Mesenchymal stem cell (in vitro differentiated cells and primary cell): Measurements from ENCODE around the gene CYP27A1.

Experiments used
- DNase-seq: peaks from one replicate; pipeline ENCODE4 v3.0.0-alpha.2; 2013
- H2AFZ ChIP-seq: one replicate; pipeline ENCODE4 v1.6.1; 2013; ENCODE audit warnings: low read depth, mild to moderate bottlenecking, control low read depth, inconsistent platforms, low read length, moderate library complexity
- H2AK5ac ChIP-seq: 2 replicates; pipeline ENCODE4 v1.6.1; 2013; ENCODE audit warnings: low read length, moderate library complexity, mild to moderate bottlenecking, inconsistent platforms; ENCODE audit not compliant: severe bottlenecking
- H2BK120ac ChIP-seq: one replicate; pipeline ENCODE4 v1.6.1; 2013; ENCODE audit warnings: low read depth, mild to moderate bottlenecking, inconsistent platforms, low read length, moderate library complexity
- H2BK12ac ChIP-seq, 2 experiments: one replicate each; pipeline ENCODE4 v1.6.1; 2013; ENCODE audit warnings: inconsistent platforms in 2 of 2, low read length in 2 of 2, mild to moderate bottlenecking in 2 of 2, moderate library complexity in 2 of 2, control low read depth in 1 of 2
- H2BK15ac ChIP-seq: one replicate; pipeline ENCODE4 v1.6.1; 2013; ENCODE audit warnings: mild to moderate bottlenecking, low read depth, inconsistent platforms; ENCODE audit not compliant: poor library complexity, severe bottlenecking
- H2BK5ac ChIP-seq: 2 replicates; pipeline ENCODE4 v1.6.1; 2013; ENCODE audit warnings: low read depth, mild to moderate bottlenecking, low read length, control low read depth, inconsistent platforms; ENCODE audit not compliant: poor library complexity, severe bottlenecking
- H3K14ac ChIP-seq, 2 experiments: one replicate each; pipeline ENCODE4 v1.6.1; 2013; ENCODE audit warnings: inconsistent platforms in 2 of 2, low read length in 2 of 2, control low read depth in 1 of 2, mild to moderate bottlenecking in 1 of 2, moderate library complexity in 1 of 2
- H3K18ac ChIP-seq, 2 experiments: one replicate each; pipeline ENCODE4 v1.6.1; 2013; ENCODE audit warnings: inconsistent platforms in 2 of 2, low read length in 2 of 2, control low read depth in 1 of 2, low read depth in 1 of 2, mild to moderate bottlenecking in 1 of 2
- H3K23ac ChIP-seq, 2 experiments: one replicate each; pipeline ENCODE4 v1.6.1; 2013; ENCODE audit warnings: inconsistent platforms in 2 of 2, low read length in 2 of 2, mild to moderate bottlenecking in 2 of 2, moderate library complexity in 2 of 2, control low read depth in 1 of 2
- H3K27ac ChIP-seq: 2 replicates; pipeline ENCODE4 v1.5.1; 2013; ENCODE audit warnings: mild to moderate bottlenecking, moderate library complexity, low read length, control low read depth, inconsistent platforms; ENCODE audit not compliant: poor library complexity, severe bottlenecking
- H3K27me3 ChIP-seq, 2 experiments: 2 replicates each; pipeline versions ENCODE4 v1.6.1 to v1.7.0; 2013; ENCODE audit warnings: low read length in 2 of 2, mild to moderate bottlenecking in 2 of 2, moderate library complexity in 2 of 2, control low read depth in 1 of 2, inconsistent platforms in 1 of 2; ENCODE audit not compliant: control insufficient read depth in 1 of 2, insufficient read depth in 1 of 2
- H3K36me3 ChIP-seq, 2 experiments: 2 replicates each; pipeline versions ENCODE4 v1.6.1 to v1.7.0; 2013; ENCODE audit warnings: low read length in 2 of 2, control low read depth in 1 of 2, inconsistent platforms in 1 of 2, low read depth in 1 of 2, mild to moderate bottlenecking in 1 of 2; ENCODE audit not compliant: insufficient read depth in 2 of 2, control insufficient read depth in 1 of 2
- H3K4ac ChIP-seq, 2 experiments: one replicate each; pipeline ENCODE4 v1.6.1; 2013; ENCODE audit warnings: inconsistent platforms in 2 of 2, low read length in 2 of 2, mild to moderate bottlenecking in 2 of 2, moderate library complexity in 2 of 2, control low read depth in 1 of 2, low read depth in 1 of 2
- H3K4me1 ChIP-seq: 2 replicates; pipeline ENCODE4 v1.6.1; 2013; ENCODE audit warnings: low read depth, low read length, control low read depth; ENCODE audit not compliant: control insufficient read depth, insufficient read depth
- H3K4me2 ChIP-seq: 2 replicates; pipeline ENCODE4 v1.6.1; 2013; ENCODE audit warnings: low read length, mild to moderate bottlenecking, inconsistent platforms; ENCODE audit not compliant: poor library complexity, severe bottlenecking
- H3K4me3 ChIP-seq, 2 experiments: 2 replicates each; pipeline versions ENCODE4 v1.5.1 to v1.7.0; 2013; ENCODE audit warnings: low read length in 2 of 2, mild to moderate bottlenecking in 2 of 2, control low read depth in 1 of 2, low read depth in 1 of 2; ENCODE audit not compliant: insufficient read depth in 1 of 2
- H3K79me1 ChIP-seq: replicated peaks from 2 replicates; pipeline ENCODE4 v1.6.1; 2013; ENCODE audit warnings: mild to moderate bottlenecking, control low read depth, low read length, inconsistent platforms; ENCODE audit not compliant: poor library complexity, severe bottlenecking
- H3K9ac ChIP-seq: 2 replicates; pipeline ENCODE4 v1.7.0; 2013; ENCODE audit warnings: mild to moderate bottlenecking, low read length, moderate library complexity
- H3K9me3 ChIP-seq: 2 replicates; pipeline ENCODE4 v1.7.0; 2013; ENCODE audit warnings: mild to moderate bottlenecking, low read length; ENCODE audit not compliant: control insufficient read depth
- H4K8ac ChIP-seq: one replicate; pipeline ENCODE4 v1.6.1; 2013; ENCODE audit warnings: inconsistent platforms, mild to moderate bottlenecking, low read length, moderate library complexity
- H4K91ac ChIP-seq: one replicate; pipeline ENCODE4 v1.6.1; 2013; ENCODE audit warnings: mild to moderate bottlenecking, low read length, inconsistent platforms
- WGBS: methylation state at CpG from one replicate; pipeline ENCODE4 v1.1.7; 2013; ENCODE audit warnings: mixed read lengths; 5-methylcytosine and 5-hydroxymethylcytosine counted together

The CYP27A1 gene

GRCh38 chr2:218734190-218734975 is 47.6 kb upstream of the CYP27A1 start:
- Histone ChIP-seq H2AFZ (no peak overlapping the region), H3K27ac (no peak overlapping the region), H2BK15ac (no peak overlapping the region), H3K4me2 (no peak overlapping the region), H3K27me3 (no peaks in the 10 kb centered on the region), H3K36me3 (peaks cover 21 to 23% of the 10 kb centered on the region in 2 experiments), H2BK120ac (no peak overlapping the region), H4K8ac (no peak overlapping the region), H3K4ac (peak overlapping the region in 1 of 2 experiments; percentile 72), H3K23ac (no peak overlapping the region), H4K91ac (no peak overlapping the region), H2AK5ac (no peak overlapping the region), H2BK5ac (no peak overlapping the region), H3K79me1 (peaks cover 37% of the 10 kb centered on the region), H3K14ac (peak overlapping the region in 1 of 2 experiments; percentile 76), H3K9me3 (no peaks in the 10 kb centered on the region), H3K18ac (peak overlapping the region in 1 of 2 experiments; percentile 76), H2BK12ac (peak overlapping the region in 1 of 2 experiments; percentile 64), H3K9ac (peak overlapping the region; percentile 9), H3K4me1 (peaks cover 3% of the 10 kb centered on the region), H3K4me3 (no peak overlapping the region)
- 96% methylated on average over 8 of the region's 8 CpGs for WGBS
- DNase-seq: peak; percentile 25

GRCh38 chr2:218736531-218736930 is 45.4 kb upstream of the CYP27A1 start:
- no peak overlapping the region for H2BK5ac ChIP-seq
- no peak overlapping the region for H3K18ac ChIP-seq
- H4K8ac ChIP-seq: no peak overlapping the region
- DNase-seq: no peak
- H3K4me2 ChIP-seq: no peak overlapping the region
- H2AFZ ChIP-seq: no peak overlapping the region
- H2BK12ac ChIP-seq: no peak overlapping the region
- H4K91ac ChIP-seq: no peak overlapping the region
- peaks cover 3% of the 10 kb centered on the region for H3K4me1 ChIP-seq
- no peak overlapping the region for H3K14ac ChIP-seq
- H3K36me3 ChIP-seq: peaks cover 32 to 42% of the 10 kb centered on the region in 2 experiments
- H2BK120ac ChIP-seq: no peak overlapping the region
- no peak overlapping the region for H3K4me3 ChIP-seq
- no peak overlapping the region for H3K23ac ChIP-seq
- no peak overlapping the region for H2BK15ac ChIP-seq
- H3K9ac ChIP-seq: no peak overlapping the region
- 100% methylated on average over 1 of the region's 2 CpGs for WGBS
- no peaks in the 10 kb centered on the region for H3K27me3 ChIP-seq
- no peak overlapping the region for H2AK5ac ChIP-seq
- H3K9me3 ChIP-seq: no peaks in the 10 kb centered on the region
- H3K79me1 ChIP-seq: peaks cover 43% of the 10 kb centered on the region
- no peak overlapping the region for H3K4ac ChIP-seq
- H3K27ac ChIP-seq: no peak overlapping the region

GRCh38 chr2:218743068-218743467 is 38.9 kb upstream of the CYP27A1 start:
- H2BK12ac ChIP-seq: no peak overlapping the region
- no peak overlapping the region for H3K18ac ChIP-seq
- H2BK5ac ChIP-seq: no peak overlapping the region
- DNase-seq: no peak
- H3K9me3 ChIP-seq: no peaks in the 10 kb centered on the region
- WGBS: 92% methylated on average over 5 of the region's 6 CpGs
- no peak overlapping the region for H3K4me3 ChIP-seq
- no peak overlapping the region for H2BK15ac ChIP-seq
- H3K4me2 ChIP-seq: no peak overlapping the region
- no peak overlapping the region for H4K91ac ChIP-seq
- H4K8ac ChIP-seq: no peak overlapping the region
- H3K14ac ChIP-seq: no peak overlapping the region
- no peaks in the 10 kb centered on the region for H3K4me1 ChIP-seq
- H3K4ac ChIP-seq: no peak overlapping the region
- H3K9ac ChIP-seq: no peak overlapping the region
- peaks cover 28% of the 10 kb centered on the region for H3K79me1 ChIP-seq
- no peak overlapping the region for H2BK120ac ChIP-seq
- peaks cover 52 to 84% of the 10 kb centered on the region in 2 experiments for H3K36me3 ChIP-seq
- H3K23ac ChIP-seq: no peak overlapping the region
- no peak overlapping the region for H2AK5ac ChIP-seq
- H3K27ac ChIP-seq: no peak overlapping the region
- no peaks in the 10 kb centered on the region for H3K27me3 ChIP-seq
- H2AFZ ChIP-seq: no peak overlapping the region

GRCh38 chr2:218744615-218745014 is 37.3 kb upstream of the CYP27A1 start:
- Histone ChIP-seq H3K23ac (no peak overlapping the region), H3K4me3 (no peak overlapping the region), H3K18ac (no peak overlapping the region), H3K27me3 (no peaks in the 10 kb centered on the region), H2BK15ac (no peak overlapping the region), H4K91ac (no peak overlapping the region), H2AK5ac (no peak overlapping the region), H2BK12ac (no peak overlapping the region), H3K9ac (no peak overlapping the region), H3K14ac (no peak overlapping the region), H2BK120ac (no peak overlapping the region), H3K79me1 (peaks cover 16% of the 10 kb centered on the region), H3K36me3 (peaks cover 55 to 83% of the 10 kb centered on the region in 2 experiments), H3K4me2 (no peak overlapping the region), H4K8ac (no peak overlapping the region), H3K27ac (no peak overlapping the region), H3K4ac (no peak overlapping the region), H2BK5ac (no peak overlapping the region), H3K9me3 (no peaks in the 10 kb centered on the region), H3K4me1 (no peaks in the 10 kb centered on the region), H2AFZ (no peak overlapping the region)
- no peak for DNase-seq
- 94% methylated on average over 2 of the region's 3 CpGs for WGBS
